GM19328 (cell line): ENCODE data around the gene CACNA2D3.

ENCODE experiments used
- ATAC-seq: cut with Tn5 transposase; IDR thresholded peaks from one replicate; pipeline ENCODE4 v1.9.1; 2021; ENCODE audit warnings: mild to moderate bottlenecking, moderate library complexity; ENCODE audit not compliant: unreplicated experiment

CACNA2D3 gene

GRCh38 chr3:54262946-54263345 lies 140.6 kb downstream of the CACNA2D3 start:
- no peak for ATAC-seq

GRCh38 chr3:54264050-54264449 lies 141.7 kb downstream of the CACNA2D3 start:
- no peak for ATAC-seq

DNA sequence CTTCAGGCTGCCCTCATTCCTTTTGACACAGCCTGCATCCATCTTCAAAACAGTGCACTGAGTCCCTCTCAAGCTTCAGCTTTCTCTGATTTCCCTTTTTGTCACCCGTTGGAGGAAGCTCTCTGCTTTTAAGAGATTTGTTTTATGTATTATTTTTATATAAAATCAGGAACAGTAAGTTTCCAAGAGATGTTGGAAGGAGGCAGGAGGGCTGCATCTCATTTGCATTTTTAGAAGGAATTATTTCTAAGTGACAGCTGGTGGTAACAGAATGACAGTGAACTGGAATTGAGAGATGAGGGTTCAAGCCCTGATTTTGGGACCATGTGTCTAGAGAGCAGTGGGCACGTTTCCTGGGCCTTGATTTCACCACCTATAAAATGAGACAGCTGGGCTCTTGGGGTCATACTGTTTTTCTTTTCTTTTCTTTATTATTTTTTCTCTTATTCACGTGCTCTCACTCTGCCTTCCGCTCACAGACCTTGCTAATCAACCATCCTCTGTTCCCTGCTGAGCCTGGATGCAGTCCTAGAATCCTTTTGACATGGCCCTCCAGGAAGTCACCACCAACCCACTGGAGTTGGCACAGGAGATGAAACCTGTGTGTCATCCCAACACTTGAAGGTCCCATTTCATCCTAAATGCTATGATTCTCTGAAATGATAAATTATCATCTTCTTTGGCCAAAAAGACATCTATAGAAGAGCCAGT lies 148.6 kb downstream of the CACNA2D3 start:
- ATAC-seq = no peak

DNA sequence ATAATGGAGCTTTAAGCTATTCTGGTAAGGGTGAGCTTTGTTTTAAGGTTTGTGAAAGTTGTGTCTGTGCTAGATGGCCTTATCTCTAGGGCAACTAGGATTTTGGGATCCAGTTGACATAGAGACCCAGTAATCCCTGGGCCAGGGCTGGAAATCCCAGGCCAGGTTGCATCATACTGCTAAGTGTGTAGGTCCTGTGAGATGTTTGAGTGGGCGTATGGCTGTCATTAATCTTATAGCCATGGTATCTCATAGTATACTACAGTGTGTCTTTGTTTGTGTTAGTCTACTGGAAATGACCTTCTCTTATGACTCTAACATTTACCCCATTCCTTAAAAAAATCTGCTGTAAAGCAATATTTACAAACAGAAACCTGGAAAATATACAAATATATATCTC lies 151.4 kb downstream of the CACNA2D3 start:
- no peak for ATAC-seq

DNA sequence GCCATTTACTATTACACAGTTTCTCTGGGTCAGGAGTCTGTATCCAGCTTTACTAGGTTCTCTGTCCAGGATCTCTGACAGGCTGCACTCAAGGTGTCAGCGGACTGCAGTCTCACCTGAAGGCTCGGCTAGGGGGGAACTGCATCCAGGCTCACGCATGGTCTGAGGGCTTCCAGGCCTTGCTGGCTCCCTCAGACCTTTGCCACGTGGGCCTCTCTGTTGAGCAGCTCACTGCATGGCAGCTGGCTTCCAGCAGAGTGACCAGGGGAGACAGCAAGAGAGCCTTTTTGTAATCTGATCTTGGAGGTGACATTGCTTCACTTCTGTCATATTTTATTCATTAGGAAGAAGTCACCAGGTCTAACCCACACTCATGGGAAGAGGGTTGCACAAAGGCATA lies 152.3 kb downstream of the CACNA2D3 start:
- ATAC-seq = no peak

DNA sequence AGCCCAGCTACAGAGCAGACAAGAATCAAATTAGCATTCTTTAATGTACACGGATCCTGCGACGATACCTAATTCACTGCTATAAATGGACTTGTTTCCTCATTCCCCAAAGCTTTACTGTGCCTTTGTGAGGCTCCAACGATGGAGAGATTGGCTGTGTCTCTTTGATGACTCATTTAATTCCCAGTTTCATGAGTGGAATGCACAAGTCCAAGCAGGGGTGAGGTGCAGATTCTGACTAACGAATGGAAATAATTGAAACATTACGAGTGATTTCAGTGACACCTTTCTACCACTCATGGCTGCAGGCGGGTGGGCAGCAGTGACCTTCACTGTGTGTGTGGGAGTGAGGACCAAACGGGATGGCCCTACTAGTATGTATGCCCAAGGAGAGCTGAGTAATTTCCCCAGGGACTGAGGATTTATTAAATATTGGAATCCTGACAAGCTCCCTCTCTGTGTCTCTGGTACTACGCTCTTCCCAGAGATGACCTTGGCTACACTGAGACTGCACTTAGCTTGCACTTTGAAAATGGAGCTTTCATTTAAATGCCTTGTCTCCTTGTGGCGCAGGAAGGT lies 156.7 kb downstream of the CACNA2D3 start:
- no peak for ATAC-seq

GRCh38 chr3:54283470-54283869 lies 161.1 kb downstream of the CACNA2D3 start:
- no peak for ATAC-seq

- ATAC-seq = no peak
Measured at GRCh38 chr3:54294214-54294613, 171.9 kb downstream of the CACNA2D3 start.

- no peak for ATAC-seq
Measured at GRCh38 chr3:54296531-54296930, 174.2 kb downstream of the CACNA2D3 start.

DNA sequence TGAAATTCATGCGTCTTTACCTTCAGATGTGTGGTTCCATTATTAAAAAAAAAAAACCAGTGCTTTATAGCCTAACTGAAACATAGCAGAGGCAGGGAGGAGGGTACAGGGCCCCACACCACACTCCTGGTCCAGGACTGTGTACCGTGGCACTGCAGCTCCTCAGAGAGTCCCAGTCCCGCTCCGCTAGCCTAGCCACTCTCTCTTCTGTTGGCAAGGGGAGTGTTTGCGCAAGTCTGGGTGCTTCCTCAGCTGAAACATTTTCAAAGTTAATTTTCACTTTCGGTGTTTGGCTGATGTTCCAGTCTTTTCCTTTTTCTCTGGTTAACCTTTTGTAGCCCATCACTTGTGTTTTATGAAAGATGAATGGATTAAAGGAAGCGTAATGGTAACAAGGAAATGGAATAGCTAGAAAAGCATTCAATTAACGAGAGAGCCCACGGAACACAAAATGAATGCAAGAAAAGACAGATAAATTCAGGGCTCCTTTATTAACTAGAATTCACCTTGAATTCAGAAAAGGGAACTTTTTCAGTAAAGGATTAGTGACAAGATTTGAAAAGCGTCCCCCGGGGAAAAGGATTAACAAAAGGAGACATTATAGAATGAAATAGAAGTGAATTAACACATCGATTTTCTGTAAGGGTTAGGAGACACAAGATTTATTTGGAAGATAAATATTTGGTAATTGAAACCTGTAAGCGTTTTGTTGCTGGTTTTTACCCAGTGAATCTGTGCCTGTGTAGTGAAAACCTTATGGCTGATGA lies 177.0 kb downstream of the CACNA2D3 start:
- ATAC-seq = no peak

GRCh38 chr3:54303517-54304375 lies 181.4 kb downstream of the CACNA2D3 start:
- ATAC-seq = no peak

DNA sequence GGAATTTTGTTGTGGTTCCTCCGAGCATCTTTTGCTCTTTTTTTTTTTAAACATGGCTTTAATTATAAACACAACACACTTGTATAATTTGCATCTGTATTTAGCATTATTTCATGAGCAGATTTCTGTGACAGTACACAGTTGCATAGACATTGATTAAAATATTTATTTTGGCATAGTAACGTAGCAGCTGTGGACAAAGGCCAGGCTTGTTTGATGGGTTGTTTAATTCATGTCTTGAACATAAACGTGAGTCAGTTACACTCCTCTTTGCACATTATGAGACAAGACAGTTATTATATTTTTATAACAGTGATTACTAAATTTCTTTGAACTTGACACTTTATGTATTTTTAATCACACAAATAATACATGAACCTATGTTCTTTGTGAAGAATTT lies 182.5 kb downstream of the CACNA2D3 start:
- no peak for ATAC-seq

DNA sequence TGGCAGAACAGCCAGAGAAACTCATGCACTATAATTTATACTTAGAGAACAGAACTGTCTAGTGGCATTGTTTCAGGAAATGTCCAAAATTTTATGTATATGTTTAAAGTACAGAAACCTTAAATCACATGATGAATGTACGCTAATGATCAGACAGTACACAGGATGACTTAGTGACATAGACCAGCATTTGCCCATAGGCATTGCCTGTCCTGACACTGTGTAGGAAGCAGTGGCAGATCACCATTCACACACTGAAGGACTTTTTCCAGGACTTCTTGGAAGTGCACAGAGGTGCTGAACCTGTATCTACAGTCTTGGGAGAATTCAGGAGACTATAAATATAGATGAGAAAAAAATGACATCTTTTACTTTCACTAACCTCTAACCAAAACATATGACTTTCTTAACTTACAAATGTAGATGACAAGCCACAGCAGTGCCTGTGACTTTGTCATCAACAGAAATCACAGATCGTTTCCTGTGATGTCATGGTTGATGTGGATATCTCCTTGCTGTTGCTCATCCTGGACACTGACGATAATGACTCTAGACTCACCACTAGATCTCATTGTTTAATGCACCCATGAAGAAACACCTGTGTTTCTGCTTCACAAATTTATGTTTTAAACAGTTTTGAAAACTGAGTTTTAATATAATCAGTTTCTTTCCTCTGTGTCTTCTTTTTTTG lies 183.2 kb downstream of the CACNA2D3 start:
- ATAC-seq = no peak

GRCh38 chr3:54307566-54308180 lies 185.3 kb downstream of the CACNA2D3 start:
- ATAC-seq = no peak

DNA sequence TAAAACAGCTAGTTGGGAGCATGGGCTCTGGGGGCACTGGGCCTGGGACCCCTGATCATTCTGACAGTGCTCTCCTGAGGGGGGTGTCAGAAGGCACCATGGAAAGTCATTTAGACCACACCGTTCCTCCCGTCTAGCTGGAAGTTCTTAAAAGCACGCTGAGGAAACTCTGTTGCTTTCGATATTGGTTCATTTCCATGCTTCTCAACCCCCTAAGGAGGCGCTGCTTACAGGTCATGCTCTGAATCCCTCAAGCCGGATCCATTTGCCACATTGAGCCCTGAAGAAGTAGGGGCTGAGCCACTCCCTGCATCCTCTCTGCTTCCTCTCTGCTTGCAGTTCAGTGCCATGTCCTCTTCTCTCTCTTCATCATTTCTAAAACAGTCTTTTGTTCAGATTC lies 187.2 kb downstream of the CACNA2D3 start:
- ATAC-seq = no peak

DNA sequence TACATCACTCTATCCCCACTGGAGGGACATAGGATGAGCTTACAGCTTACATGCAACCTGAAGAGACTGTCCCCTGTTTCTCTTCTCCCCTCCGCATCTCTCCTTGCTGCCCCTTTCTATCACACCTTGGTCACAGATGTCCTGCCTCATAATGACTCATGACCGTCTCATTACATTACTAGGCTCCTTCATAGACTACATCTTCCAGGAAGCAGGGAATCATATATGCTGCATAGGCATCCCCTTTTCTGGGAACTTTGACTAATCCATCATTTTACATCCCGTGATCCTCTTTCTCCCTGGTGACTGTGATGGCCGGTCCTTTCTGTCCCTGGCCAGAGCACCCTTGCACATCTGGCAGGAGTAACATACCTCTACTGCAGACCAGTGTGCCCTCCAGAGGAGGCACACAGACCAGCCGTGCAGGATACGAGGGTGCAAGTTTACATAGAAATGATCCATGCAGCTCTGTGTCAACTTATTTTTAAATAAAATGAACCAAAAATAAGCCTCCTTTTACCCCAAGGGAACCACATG lies 188.9 kb downstream of the CACNA2D3 start:
- no peak for ATAC-seq

GRCh38 chr3:54312156-54312899 lies 190.0 kb downstream of the CACNA2D3 start:
- no peak for ATAC-seq

DNA sequence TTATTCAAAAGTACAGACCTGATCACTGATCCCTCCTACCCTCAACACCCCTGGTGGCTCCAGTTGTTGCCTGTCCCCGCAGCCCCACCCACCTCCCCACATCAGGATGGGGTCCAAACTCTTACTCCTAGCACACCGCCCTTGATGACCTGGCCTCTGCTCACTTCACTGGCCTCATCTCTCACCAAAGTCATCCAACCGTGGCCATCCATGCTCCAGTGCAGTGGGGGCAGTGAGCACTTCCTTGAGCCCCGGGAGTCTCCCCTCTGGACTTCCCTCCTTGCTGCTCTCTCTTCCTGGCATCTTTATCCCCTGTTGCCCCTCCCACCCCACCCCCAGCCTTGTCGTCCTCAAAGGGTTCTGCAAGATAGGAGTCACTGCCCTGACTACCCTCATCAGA lies 191.1 kb downstream of the CACNA2D3 start:
- ATAC-seq = no peak

DNA sequence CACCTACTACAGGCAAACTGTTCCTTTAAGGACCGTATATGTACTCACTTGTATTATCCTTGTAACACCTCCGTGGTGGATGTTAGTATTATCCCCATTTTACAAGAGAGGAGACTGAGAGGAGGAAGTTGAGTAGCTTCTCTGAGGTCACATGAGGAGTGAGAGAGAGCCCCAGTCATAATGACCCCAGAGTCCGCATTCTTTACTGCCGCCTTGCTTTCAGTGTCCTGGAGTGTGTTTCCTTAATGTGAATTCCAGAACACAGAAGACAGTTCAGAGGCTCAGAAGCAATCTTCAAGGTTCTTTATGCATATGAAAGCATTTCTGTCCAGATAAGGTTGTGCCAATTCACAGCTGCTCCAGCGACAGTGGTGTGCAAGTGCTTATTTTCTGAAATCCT lies 199.2 kb downstream of the CACNA2D3 start:
- ATAC-seq = no peak
